ENCODE data around the gene BACE1. TPM values are rescaled to one million over a fixed set of nuclear protein-coding genes. Genes with fewer than 3 reads are reported as not detected.
A peak's percentile ranks its signal among the peaks of the same experiment; 100 is the strongest.

BACE1 gene
- total RNA-seq, 1 experiment from 2014 or later, result 10.2 TPM

DNA sequence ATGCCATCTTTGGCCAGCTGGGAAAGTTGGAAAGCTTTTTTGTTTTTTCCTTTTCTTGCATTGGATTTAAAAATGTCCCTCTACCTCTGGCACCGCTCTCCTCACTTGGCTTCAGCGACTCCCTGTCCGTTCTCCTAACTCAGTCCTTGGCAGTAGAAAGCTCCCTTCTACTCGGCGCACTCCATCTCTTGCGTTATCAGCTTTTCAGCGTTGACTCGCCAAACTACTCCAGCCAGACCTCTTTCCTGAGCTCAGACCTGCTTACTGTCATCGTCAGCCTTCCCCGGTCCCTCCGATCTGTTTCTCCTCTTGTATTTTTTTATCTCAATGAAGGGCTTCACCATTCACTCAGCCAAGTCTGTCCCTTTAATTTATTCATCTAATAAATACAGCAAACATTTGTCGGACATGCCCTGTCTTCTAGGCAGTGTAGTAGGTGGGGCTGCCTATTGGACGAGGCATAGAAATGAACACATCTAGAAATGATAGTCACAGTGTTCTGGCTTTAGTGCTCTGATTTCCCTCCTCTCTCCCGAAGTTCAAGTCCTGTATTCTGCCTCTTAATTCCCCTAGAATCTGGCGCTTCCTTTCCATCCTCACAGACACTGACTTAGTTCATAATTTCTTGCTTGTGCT, 12.4 kb upstream of the BACE1 start:
- no peak overlapping the region for H4K91ac ChIP-seq (ENCODE audit: insufficient read length, low read depth, low read length)
- no peak overlapping the region for H2BK5ac ChIP-seq (ENCODE audit: insufficient read length, low read length)
- no peak overlapping the region for H3K27ac ChIP-seq (ENCODE audit: insufficient read length, low read depth, low read length)
- Mint-ChIP-seq H3K36me3 (ENCODE audit: insufficient read depth in 1 of 3, low read depth in 3 of 3) (no peaks in the 10 kb centered on the region), H3K4me1 (no peaks in the 10 kb centered on the region), H3K9me3 (no peaks in the 10 kb centered on the region; a peak in 1 of 5 replicates), H3K27me3 (ENCODE audit: low read depth) (no peaks in the 10 kb centered on the region), H3K27ac (no peak overlapping the region), H3K4me3 (no peak overlapping the region)
- H2AFZ ChIP-seq (ENCODE audit: low read length), result no peak overlapping the region
- no peaks in the 10 kb centered on the region for H3K79me1 ChIP-seq (ENCODE audit: insufficient read depth, low read depth, low read length, poor library complexity, severe bottlenecking)
- TF ChIP-seq, protein P1, sequence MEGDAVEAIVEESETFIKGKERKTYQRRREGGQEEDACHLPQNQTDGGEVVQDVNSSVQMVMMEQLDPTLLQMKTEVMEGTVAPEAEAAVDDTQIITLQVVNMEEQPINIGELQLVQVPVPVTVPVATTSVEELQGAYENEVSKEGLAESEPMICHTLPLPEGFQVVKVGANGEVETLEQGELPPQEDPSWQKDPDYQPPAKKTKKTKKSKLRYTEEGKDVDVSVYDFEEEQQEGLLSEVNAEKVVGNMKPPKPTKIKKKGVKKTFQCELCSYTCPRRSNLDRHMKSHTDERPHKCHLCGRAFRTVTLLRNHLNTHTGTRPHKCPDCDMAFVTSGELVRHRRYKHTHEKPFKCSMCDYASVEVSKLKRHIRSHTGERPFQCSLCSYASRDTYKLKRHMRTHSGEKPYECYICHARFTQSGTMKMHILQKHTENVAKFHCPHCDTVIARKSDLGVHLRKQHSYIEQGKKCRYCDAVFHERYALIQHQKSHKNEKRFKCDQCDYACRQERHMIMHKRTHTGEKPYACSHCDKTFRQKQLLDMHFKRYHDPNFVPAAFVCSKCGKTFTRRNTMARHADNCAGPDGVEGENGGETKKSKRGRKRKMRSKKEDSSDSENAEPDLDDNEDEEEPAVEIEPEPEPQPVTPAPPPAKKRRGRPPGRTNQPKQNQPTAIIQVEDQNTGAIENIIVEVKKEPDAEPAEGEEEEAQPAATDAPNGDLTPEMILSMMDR (conservative IDR thresholded peaks at IDR 0.05), result no peak
- no peak overlapping the region for H4K8ac ChIP-seq (replicated peaks; ENCODE audit: insufficient read length, low read depth, low read length)
- peak overlapping the region; percentile 16 for H3K9ac ChIP-seq (ENCODE audit: extremely low read depth, insufficient read length, low read length)
- no peak overlapping the region for H4K5ac ChIP-seq (ENCODE audit: insufficient read length, low read depth, low read length)
- H2BK12ac ChIP-seq (ENCODE audit: insufficient read length, low read depth, low read length), result no peak overlapping the region
- no peak overlapping the region for H3K14ac ChIP-seq (ENCODE audit: insufficient read depth, low read length)
- H3K18ac ChIP-seq (ENCODE audit: insufficient read length, low read depth, low read length), result no peak overlapping the region
- no peaks in the 10 kb centered on the region; the same call in 1 of the 2 replicates for H3K79me2 ChIP-seq (ENCODE audit: insufficient read depth, low read length)
- DNase-seq, result peak; percentile 30
- no peak overlapping the region for H3K56ac ChIP-seq (ENCODE audit: insufficient read length, low read depth, low read length)
- H3K23ac ChIP-seq (ENCODE audit: insufficient read length, low read depth, low read length), result no peak overlapping the region
- H3T11ph ChIP-seq (ENCODE audit: low read length), result no peak overlapping the region
- no peaks in the 10 kb centered on the region for H3K4me1 ChIP-seq (ENCODE audit: insufficient read depth, low read length)
- H3K27me3 ChIP-seq (ENCODE audit: insufficient read depth, low read length), result no peaks in the 10 kb centered on the region
- no peak overlapping the region for H2BK15ac ChIP-seq (ENCODE audit: low read depth, low read length)
- H3K4ac ChIP-seq (ENCODE audit: low read depth, low read length), result no peak overlapping the region
- no peak overlapping the region for H2AK5ac ChIP-seq (ENCODE audit: insufficient read length, low read length)
- H3K9me3 ChIP-seq (ENCODE audit: control insufficient read depth, low read depth, low read length), result no peaks in the 10 kb centered on the region
- H4K20me1 ChIP-seq (ENCODE audit: control insufficient read depth, insufficient read depth, insufficient read length), result no peaks in the 10 kb centered on the region
- WGBS (ENCODE audit: extremely low coverage, insufficient read length, low lambda C conversion rate), result no CpG with 5 or more reads among the region's 15 CpGs
- peak overlapping the region; percentile 73 for H3K4me2 ChIP-seq (ENCODE audit: insufficient read depth, insufficient read length, low read length)
- H3K23me2 ChIP-seq (ENCODE audit: insufficient read length, low read depth, low read length, poor library complexity, severe bottlenecking), result peaks cover 6% of the 10 kb centered on the region
- H2BK20ac ChIP-seq (ENCODE audit: low read depth, low read length, poor library complexity, severe bottlenecking), result no peak overlapping the region
- no peak overlapping the region for H2BK120ac ChIP-seq (ENCODE audit: low read depth, low read length, poor library complexity, severe bottlenecking)
